ENCODE results near the gene FAM168A.
"Not testable (repeated sequence)": the region's sequence is repeated elsewhere in the genome, so short reads cannot be mapped to it uniquely, and the experiment has no call there.

FAM168A gene

GRCh38 chr11:73513707-73514106, 84.2 kb downstream of the FAM168A start:
- ATAC-seq, result no peak

GRCh38 chr11:73510877-73511276, 87.0 kb downstream of the FAM168A start:
- ATAC-seq, result no peak

- ATAC-seq, result no peak
These were observed 87.8 kb downstream of the FAM168A start for GRCh38 chr11:73510106-73510505.

GRCh38 chr11:73509188-73509587, 88.7 kb downstream of the FAM168A start:
- ATAC-seq, result no peak

GRCh38 chr11:73508243-73509176, 89.4 kb downstream of the FAM168A start:
- ATAC-seq, result no peak

GRCh38 chr11:73507086-73507485, 90.8 kb downstream of the FAM168A start:
- no peak for ATAC-seq

GRCh38 chr11:73506038-73506437, 91.9 kb downstream of the FAM168A start:
- ATAC-seq, result no peak

GRCh38 chr11:73498343-73498742, 99.6 kb downstream of the FAM168A start:
- no peak for ATAC-seq

- ATAC-seq, result no peak
These were observed 101.8 kb downstream of the FAM168A start for GRCh38 chr11:73496134-73496533.

GRCh38 chr11:73495731-73496130, 102.2 kb downstream of the FAM168A start:
- ATAC-seq, result no peak

- ATAC-seq, result no peak
These were observed 103.8 kb downstream of the FAM168A start for GRCh38 chr11:73493956-73494598.

GRCh38 chr11:73481626-73482025, 116.3 kb downstream of the FAM168A start:
- no peak for ATAC-seq

GRCh38 chr11:73480677-73481076, 117.2 kb downstream of the FAM168A start:
- ATAC-seq, result no peak

- no peak for ATAC-seq
These were observed 119.1 kb downstream of the FAM168A start for GRCh38 chr11:73478737-73479347.

- no peak for ATAC-seq
These were observed 120.4 kb downstream of the FAM168A start for GRCh38 chr11:73477518-73477917.

- no peak for ATAC-seq
These were observed 122.3 kb downstream of the FAM168A start for GRCh38 chr11:73475549-73476095.

- no peak for ATAC-seq
These were observed 124.7 kb downstream of the FAM168A start for GRCh38 chr11:73473252-73473651.

- not testable (repeated sequence) for ATAC-seq
These were observed 127.8 kb downstream of the FAM168A start for GRCh38 chr11:73470036-73470612.

- no peak for ATAC-seq
These were observed 128.5 kb downstream of the FAM168A start for GRCh38 chr11:73469401-73469800.

GRCh38 chr11:73468590-73469161, 129.2 kb downstream of the FAM168A start:
- no peak for ATAC-seq

- no peak for ATAC-seq
These were observed 130.4 kb downstream of the FAM168A start for GRCh38 chr11:73467505-73467904.

GRCh38 chr11:73466643-73467042, 131.3 kb downstream of the FAM168A start:
- no peak for ATAC-seq

GRCh38 chr11:73465871-73466270, 132.0 kb downstream of the FAM168A start:
- ATAC-seq, result no peak

Data from activated CD4-positive, CD25-positive, alpha-beta regulatory T cell treated with anti-CD3 and anti-CD28 coated beads, Interleukin-2, amount 50 U/mL, for 24 hours (primary cell).